A673 (cell line): Measurements from ENCODE around the gene SSBP3. TPM values are rescaled to one million over a fixed set of nuclear protein-coding genes. Genes with fewer than 3 reads are reported as not detected.

Experiments used
- BruUV-seq: library from RNA; stranded (reverse); fragments of 400-500 nt; replicated peaks from 2 replicates; lab custom pipeline; 2021; lab: Mats Ljungman, UMichigan
- CTCF ChIA-PET: fragments of 300-600 bp; sonication (Branson Sonifier 250); formaldehyde crosslinking; loops from one replicate; lab custom pipeline; 2022; ENCODE audit warnings: antibody characterized with exemption; lab: Charles Lee
- POLR2A ChIA-PET: fragments of 300-600 bp; sonication (Branson Sonifier 250); formaldehyde crosslinking; loops from one replicate; lab custom pipeline; 2022; ENCODE audit warnings: antibody characterized with exemption; ENCODE audit not compliant: low non-redundant PET; lab: Charles Lee
- DNase-seq: peaks from one replicate; pipeline ENCODE4 v3.0.0-alpha.2; 2015; ENCODE audit warnings: low spot score
- H3K27ac ChIP-seq: fragments of 200-600 bp; sonication (generic); 2 replicates; pipeline ENCODE4 v1.5.1; 2016; ENCODE audit warnings: mixed run types, low read depth, mild to moderate bottlenecking, mixed read lengths, antibody characterized with exemption, low read length; ENCODE audit not compliant: poor library complexity, severe bottlenecking
- H3K27me3 ChIP-seq: fragments of 200-600 bp; sonication (generic); replicated peaks from 2 replicates; pipeline ENCODE4 v1.6.1; 2017; ENCODE audit warnings: mixed run types, low read depth, mild to moderate bottlenecking, mixed read lengths, antibody characterized with exemption, low read length; ENCODE audit not compliant: insufficient read depth, poor library complexity
- H3K36me3 ChIP-seq: fragments of 200-600 bp; sonication (generic); 2 replicates; pipeline ENCODE4 v1.6.1; 2016; ENCODE audit warnings: mixed run types, mild to moderate bottlenecking, mixed read lengths, antibody characterized with exemption, low read length; ENCODE audit not compliant: insufficient read depth, poor library complexity, severe bottlenecking
- H3K4me1 ChIP-seq: fragments of 200-600 bp; sonication (generic); 2 replicates; pipeline ENCODE4 v1.6.1; 2017; ENCODE audit warnings: mixed run types, mild to moderate bottlenecking, mixed read lengths, antibody characterized with exemption, low read length; ENCODE audit not compliant: insufficient read depth, poor library complexity, severe bottlenecking
- H3K4me3 ChIP-seq: fragments of 200-600 bp; sonication (generic); 2 replicates; pipeline ENCODE4 v1.5.1; 2016; ENCODE audit warnings: low read depth, mixed run types, mild to moderate bottlenecking, mixed read lengths, low read length; ENCODE audit not compliant: poor library complexity, severe bottlenecking
- H3K9me3 ChIP-seq: fragments of 200-600 bp; sonication (generic); 2 replicates; pipeline ENCODE4 v1.6.1; 2016; ENCODE audit warnings: mixed run types, low read depth, mild to moderate bottlenecking, mixed read lengths, antibody characterized with exemption, low read length; ENCODE audit not compliant: poor library complexity, severe bottlenecking
- CTCF ChIP-seq: fragments of 300-800, 200-600 bp; sonication (generic); conservative IDR thresholded peaks from 2 replicates; pipeline ENCODE4 v1.5.1; 2017; ENCODE audit warnings: low read depth, mild to moderate bottlenecking, antibody characterized with exemption, low read length, moderate library complexity, mixed read lengths
- EZH2 ChIP-seq: fragments of 200-600 bp; sonication (generic); IDR thresholded peaks from 2 replicates; pipeline ENCODE4 v1.6.1; 2017; ENCODE audit warnings: borderline replicate concordance, low read depth, mild to moderate bottlenecking, mixed read lengths, antibody characterized with exemption, low read length; ENCODE audit not compliant: poor library complexity, severe bottlenecking
- intact Hi-C: fragments of 100-400 bp; cut with micrococcal nuclease; formaldehyde crosslinking; loops from one replicate; pipeline ENCODE4 v1.10.0; 2022; ENCODE audit not compliant: unreplicated experiment
- total RNA-seq: library from RNA; stranded (reverse); gene quantifications from 2 replicates; pipeline ENCODE4 v1.2.3, GENCODE V29; 2021

SSBP3 gene
- total RNA-seq, 1 experiment from 2014 or later = 43.0 TPM

GRCh38 chr1:54397980-54398379 is 8.2 kb downstream of the SSBP3 start:
- CTCF ChIA-PET = no interaction called here
- no peak for DNase-seq
- POLR2A ChIA-PET = no interaction called here
- no peak overlapping the region for H3K4me3 ChIP-seq
- peaks cover 12% of the 10 kb centered on the region for H3K36me3 ChIP-seq
- intact Hi-C loops = no loop called here
- H3K4me1 ChIP-seq = no peaks in the 10 kb centered on the region
- H3K9me3 ChIP-seq = no peaks in the 10 kb centered on the region
- H3K27ac ChIP-seq = no peak overlapping the region
- no TSS peak for BruUV-seq
- TF ChIP-seq CTCF (no peak), EZH2 (no peak)
- H3K27me3 ChIP-seq = no peaks in the 10 kb centered on the region

GRCh38 chr1:54397090-54397591 is 9.1 kb downstream of the SSBP3 start:
- ChIA-PET CTCF (no interaction called here), POLR2A (no interaction called here)
- intact Hi-C loops = no loop called here
- Histone ChIP-seq H3K36me3 (peaks cover 12% of the 10 kb centered on the region), H3K4me3 (no peak overlapping the region), H3K27ac (no peak overlapping the region), H3K4me1 (no peaks in the 10 kb centered on the region), H3K9me3 (no peaks in the 10 kb centered on the region), H3K27me3 (no peaks in the 10 kb centered on the region)
- no TSS peak for BruUV-seq
- DNase-seq = no peak
- no peak for TF ChIP-seq EZH2
- TF ChIP-seq CTCF = no peak

GRCh38 chr1:54396261-54396933 is 9.8 kb downstream of the SSBP3 start:
- H3K27ac ChIP-seq = no peak overlapping the region
- peaks cover 12% of the 10 kb centered on the region for H3K36me3 ChIP-seq

More at GRCh38 chr1:54396261-54396933, 9.8 kb downstream of the SSBP3 start:
- BruUV-seq = no TSS peak
- Histone ChIP-seq H3K9me3 (no peaks in the 10 kb centered on the region), H3K4me3 (no peak overlapping the region), H3K4me1 (no peaks in the 10 kb centered on the region), H3K27me3 (no peaks in the 10 kb centered on the region)
- TF ChIP-seq EZH2 (no peak), CTCF (no peak)
- POLR2A ChIA-PET = no interaction called here
- DNase-seq = no peak
- CTCF ChIA-PET = no interaction called here
- intact Hi-C loops = no loop called here
